WTC11 (cell line): Measurements from ENCODE around the gene PRSS8.

Source experiments
- ATF3 ChIP-seq: sonication (generic); formaldehyde crosslinking; conservative IDR thresholded peaks from 2 replicates; pipeline ENCODE4 v1.8.1; 2022; ENCODE audit warnings: mild to moderate bottlenecking, missing genetic modification reagents
- CREB1 ChIP-seq: sonication (generic); formaldehyde crosslinking; IDR thresholded peaks from 2 replicates; pipeline ENCODE4 v1.8.0; 2023; ENCODE audit warnings: mild to moderate bottlenecking, missing genetic modification reagents
- E2F5 ChIP-seq: sonication (generic); formaldehyde crosslinking; IDR thresholded peaks from 2 replicates; pipeline ENCODE4 v1.8.1; 2022; ENCODE audit warnings: mild to moderate bottlenecking, moderate library complexity, missing genetic modification reagents
- NFYB ChIP-seq: sonication (generic); formaldehyde crosslinking; conservative IDR thresholded peaks from 2 replicates; pipeline ENCODE4 v1.8.0; 2022; ENCODE audit warnings: low read depth, missing genetic modification reagents
- NR2C2 ChIP-seq: sonication (generic); formaldehyde crosslinking; IDR thresholded peaks from 2 replicates; pipeline ENCODE4 v1.8.0; 2022; ENCODE audit warnings: mild to moderate bottlenecking, missing genetic modification reagents
- PRRX2 ChIP-seq: fragments of 250-450 bp; sonication (Bioruptor Pico); IDR thresholded peaks from 2 replicates; pipeline ENCODE4 v1.8.0; 2021; ENCODE audit warnings: mild to moderate bottlenecking
- TCF7 ChIP-seq: sonication (generic); formaldehyde crosslinking; IDR thresholded peaks from 2 replicates; pipeline ENCODE4 v1.8.0; 2022; ENCODE audit warnings: mild to moderate bottlenecking, low read depth, missing genetic modification reagents, moderate library complexity
- ZNF121 ChIP-seq: sonication (generic); formaldehyde crosslinking; IDR thresholded peaks from 2 replicates; pipeline ENCODE4 v1.8.0; 2023; ENCODE audit warnings: missing genetic modification reagents
- ZNF416 ChIP-seq: fragments of 250-450 bp; sonication (Bioruptor Pico); IDR thresholded peaks from 2 replicates; pipeline ENCODE4 v1.9.0; 2021; ENCODE audit warnings: mild to moderate bottlenecking, inconsistent platforms
- TF ChIP-seq, protein P1 (sequence below): fragments of 250-450 bp; sonication (Bioruptor Pico); conservative IDR thresholded peaks from 2 replicates; pipeline ENCODE4 v1.9.0; 2021; ENCODE audit warnings: mild to moderate bottlenecking
- TF ChIP-seq, protein P2 (sequence below): fragments of 200-600 bp; IDR thresholded peaks from 2 replicates; pipeline ENCODE4 v1.8.0; 2022; ENCODE audit warnings: antibody characterized with exemption
- TF ChIP-seq, protein P3 (sequence below): sonication (generic); formaldehyde crosslinking; IDR thresholded peaks from 2 replicates; pipeline ENCODE4 v1.8.0; 2022; ENCODE audit warnings: mild to moderate bottlenecking, missing genetic modification reagents
- TF ChIP-seq, protein P4 (sequence below): sonication (generic); formaldehyde crosslinking; conservative IDR thresholded peaks from 2 replicates; pipeline ENCODE4 v1.8.1; 2023; ENCODE audit warnings: mild to moderate bottlenecking, low read depth, missing genetic modification reagents, moderate library complexity

DNA sequence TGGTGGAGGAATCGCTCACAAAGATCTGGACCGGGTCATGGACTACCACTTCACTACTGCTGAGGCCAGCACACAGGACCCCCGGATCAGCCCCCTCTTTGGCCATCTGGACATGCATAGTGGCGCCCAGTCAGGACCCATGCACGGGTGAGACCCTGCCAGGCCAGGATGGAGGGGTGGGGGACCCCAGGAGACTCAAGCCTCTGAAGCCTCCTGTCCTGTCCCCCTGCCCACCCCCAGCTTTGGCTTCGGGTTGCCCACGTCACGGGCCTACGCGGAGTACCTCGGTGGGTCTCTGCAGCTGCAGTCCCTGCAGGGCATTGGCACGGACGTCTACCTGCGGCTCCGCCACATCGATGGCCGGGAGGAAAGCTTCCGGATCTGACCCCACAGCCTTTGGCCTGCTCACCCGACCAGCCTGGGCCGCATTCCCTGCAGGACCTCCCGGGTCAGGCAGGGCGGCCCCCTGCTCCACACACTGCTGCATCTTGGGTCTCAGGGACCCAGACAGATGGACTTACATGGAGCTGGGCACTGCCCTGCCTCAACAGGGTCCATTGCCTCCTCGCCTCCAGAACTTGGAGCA lies 23.6 kb downstream of the PRSS8 start:
- TF ChIP-seq NFYB (CRISPR knock-in tag) (no peak), CREB1 (CRISPR knock-in tag) (no peak), PRRX2 (CRISPR knock-in tag) (no peak), E2F5 (CRISPR knock-in tag) (no peak), ZNF121 (no peak), ATF3 (CRISPR knock-in tag) (no peak), ZNF416 (no peak), TCF7 (CRISPR knock-in tag) (no peak), NR2C2 (CRISPR knock-in tag) (no peak)
- TF ChIP-seq, protein P1, sequence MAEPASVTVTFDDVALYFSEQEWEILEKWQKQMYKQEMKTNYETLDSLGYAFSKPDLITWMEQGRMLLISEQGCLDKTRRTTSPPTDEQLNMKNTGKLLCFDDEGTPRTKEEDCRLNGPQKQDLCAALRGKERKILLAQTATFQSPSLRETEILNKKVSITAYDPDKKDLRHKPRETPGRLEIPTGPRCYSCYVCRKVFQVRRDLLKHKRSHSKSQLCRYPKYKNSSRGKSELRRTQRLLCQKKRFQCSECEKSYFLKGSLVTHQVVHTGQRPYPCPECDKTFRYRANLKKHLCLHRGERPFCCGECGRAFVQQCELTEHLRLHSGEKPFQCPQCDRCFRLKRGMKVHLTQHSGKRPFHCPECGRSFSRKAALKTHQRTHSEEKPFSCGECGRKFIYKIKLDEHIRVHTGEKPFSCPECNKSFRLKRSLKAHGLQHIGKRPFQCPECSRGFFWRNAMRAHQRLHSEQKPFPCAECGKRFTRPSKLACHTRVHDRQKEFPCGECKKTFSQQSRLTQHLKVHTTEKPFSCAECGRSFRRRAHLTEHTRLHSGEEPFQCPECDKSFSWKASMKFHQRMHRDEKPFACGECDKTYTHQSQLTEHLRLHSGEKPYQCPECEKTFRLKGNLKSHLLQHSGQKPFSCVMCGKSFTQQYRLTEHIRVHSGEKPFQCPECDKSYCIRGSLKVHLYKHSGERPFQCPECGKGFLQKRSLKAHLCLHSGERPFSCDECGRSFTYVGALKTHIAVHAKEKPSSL (CRISPR knock-in tag): no peak
- TF ChIP-seq, protein P2, sequence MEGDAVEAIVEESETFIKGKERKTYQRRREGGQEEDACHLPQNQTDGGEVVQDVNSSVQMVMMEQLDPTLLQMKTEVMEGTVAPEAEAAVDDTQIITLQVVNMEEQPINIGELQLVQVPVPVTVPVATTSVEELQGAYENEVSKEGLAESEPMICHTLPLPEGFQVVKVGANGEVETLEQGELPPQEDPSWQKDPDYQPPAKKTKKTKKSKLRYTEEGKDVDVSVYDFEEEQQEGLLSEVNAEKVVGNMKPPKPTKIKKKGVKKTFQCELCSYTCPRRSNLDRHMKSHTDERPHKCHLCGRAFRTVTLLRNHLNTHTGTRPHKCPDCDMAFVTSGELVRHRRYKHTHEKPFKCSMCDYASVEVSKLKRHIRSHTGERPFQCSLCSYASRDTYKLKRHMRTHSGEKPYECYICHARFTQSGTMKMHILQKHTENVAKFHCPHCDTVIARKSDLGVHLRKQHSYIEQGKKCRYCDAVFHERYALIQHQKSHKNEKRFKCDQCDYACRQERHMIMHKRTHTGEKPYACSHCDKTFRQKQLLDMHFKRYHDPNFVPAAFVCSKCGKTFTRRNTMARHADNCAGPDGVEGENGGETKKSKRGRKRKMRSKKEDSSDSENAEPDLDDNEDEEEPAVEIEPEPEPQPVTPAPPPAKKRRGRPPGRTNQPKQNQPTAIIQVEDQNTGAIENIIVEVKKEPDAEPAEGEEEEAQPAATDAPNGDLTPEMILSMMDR: no peak
- TF ChIP-seq, protein P3, sequence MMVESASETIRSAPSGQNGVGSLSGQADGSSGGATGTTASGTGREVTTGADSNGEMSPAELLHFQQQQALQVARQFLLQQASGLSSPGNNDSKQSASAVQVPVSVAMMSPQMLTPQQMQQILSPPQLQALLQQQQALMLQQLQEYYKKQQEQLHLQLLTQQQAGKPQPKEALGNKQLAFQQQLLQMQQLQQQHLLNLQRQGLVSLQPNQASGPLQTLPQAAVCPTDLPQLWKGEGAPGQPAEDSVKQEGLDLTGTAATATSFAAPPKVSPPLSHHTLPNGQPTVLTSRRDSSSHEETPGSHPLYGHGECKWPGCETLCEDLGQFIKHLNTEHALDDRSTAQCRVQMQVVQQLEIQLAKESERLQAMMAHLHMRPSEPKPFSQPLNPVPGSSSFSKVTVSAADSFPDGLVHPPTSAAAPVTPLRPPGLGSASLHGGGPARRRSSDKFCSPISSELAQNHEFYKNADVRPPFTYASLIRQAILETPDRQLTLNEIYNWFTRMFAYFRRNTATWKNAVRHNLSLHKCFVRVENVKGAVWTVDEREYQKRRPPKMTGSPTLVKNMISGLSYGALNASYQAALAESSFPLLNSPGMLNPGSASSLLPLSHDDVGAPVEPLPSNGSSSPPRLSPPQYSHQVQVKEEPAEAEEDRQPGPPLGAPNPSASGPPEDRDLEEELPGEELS (CRISPR knock-in tag): no peak
- TF ChIP-seq, protein P4, sequence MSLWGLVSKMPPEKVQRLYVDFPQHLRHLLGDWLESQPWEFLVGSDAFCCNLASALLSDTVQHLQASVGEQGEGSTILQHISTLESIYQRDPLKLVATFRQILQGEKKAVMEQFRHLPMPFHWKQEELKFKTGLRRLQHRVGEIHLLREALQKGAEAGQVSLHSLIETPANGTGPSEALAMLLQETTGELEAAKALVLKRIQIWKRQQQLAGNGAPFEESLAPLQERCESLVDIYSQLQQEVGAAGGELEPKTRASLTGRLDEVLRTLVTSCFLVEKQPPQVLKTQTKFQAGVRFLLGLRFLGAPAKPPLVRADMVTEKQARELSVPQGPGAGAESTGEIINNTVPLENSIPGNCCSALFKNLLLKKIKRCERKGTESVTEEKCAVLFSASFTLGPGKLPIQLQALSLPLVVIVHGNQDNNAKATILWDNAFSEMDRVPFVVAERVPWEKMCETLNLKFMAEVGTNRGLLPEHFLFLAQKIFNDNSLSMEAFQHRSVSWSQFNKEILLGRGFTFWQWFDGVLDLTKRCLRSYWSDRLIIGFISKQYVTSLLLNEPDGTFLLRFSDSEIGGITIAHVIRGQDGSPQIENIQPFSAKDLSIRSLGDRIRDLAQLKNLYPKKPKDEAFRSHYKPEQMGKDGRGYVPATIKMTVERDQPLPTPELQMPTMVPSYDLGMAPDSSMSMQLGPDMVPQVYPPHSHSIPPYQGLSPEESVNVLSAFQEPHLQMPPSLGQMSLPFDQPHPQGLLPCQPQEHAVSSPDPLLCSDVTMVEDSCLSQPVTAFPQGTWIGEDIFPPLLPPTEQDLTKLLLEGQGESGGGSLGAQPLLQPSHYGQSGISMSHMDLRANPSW (CRISPR knock-in tag): no peak
